GM21381 (cell line): ENCODE data around the gene DIO3.

ENCODE experiments used
- ATAC-seq: cut with Tn5 transposase; IDR thresholded peaks from one replicate; pipeline ENCODE4 v1.9.1; 2021; ENCODE audit warnings: mild to moderate bottlenecking, moderate library complexity; ENCODE audit not compliant: unreplicated experiment

Gene DIO3

GRCh38 chr14:101579372-101580080 is 18.2 kb downstream of the DIO3 start:
- no peak for ATAC-seq

GRCh38 chr14:101581806-101582205 is 20.5 kb downstream of the DIO3 start:
- no peak for ATAC-seq

- no peak for ATAC-seq
Measured at GRCh38 chr14:101582294-101582693, 21.0 kb downstream of the DIO3 start.

- ATAC-seq, result no peak
Measured at GRCh38 chr14:101583006-101583714, 21.9 kb downstream of the DIO3 start.

GRCh38 chr14:101583715-101584054 is 22.4 kb downstream of the DIO3 start:
- ATAC-seq, result no peak

GRCh38 chr14:101584055-101584859 is 23.0 kb downstream of the DIO3 start:
- no peak for ATAC-seq

- ATAC-seq, result no peak
Measured at GRCh38 chr14:101585211-101585610, 23.9 kb downstream of the DIO3 start.

- no peak for ATAC-seq
Measured at GRCh38 chr14:101586531-101587430, 25.5 kb downstream of the DIO3 start.

GRCh38 chr14:101587441-101587911 is 26.2 kb downstream of the DIO3 start:
- no peak for ATAC-seq

GRCh38 chr14:101588286-101588975 is 27.1 kb downstream of the DIO3 start:
- ATAC-seq, result no peak

GRCh38 chr14:101588990-101589389 is 27.7 kb downstream of the DIO3 start:
- no peak for ATAC-seq

- ATAC-seq, result no peak
Measured at GRCh38 chr14:101589486-101590015, 28.3 kb downstream of the DIO3 start.

- no peak for ATAC-seq
Measured at GRCh38 chr14:101590062-101590461, 28.8 kb downstream of the DIO3 start.

GRCh38 chr14:101590616-101591015 is 29.3 kb downstream of the DIO3 start:
- no peak for ATAC-seq

- ATAC-seq, result no peak
Measured at GRCh38 chr14:101591121-101591520, 29.8 kb downstream of the DIO3 start.

GRCh38 chr14:101591582-101591981 is 30.3 kb downstream of the DIO3 start:
- ATAC-seq, result no peak

GRCh38 chr14:101593411-101594238 is 32.3 kb downstream of the DIO3 start:
- ATAC-seq, result no peak

- no peak for ATAC-seq
Measured at GRCh38 chr14:101594511-101595148, 33.3 kb downstream of the DIO3 start.
